ENCODE measurements around the gene PCDHGA5.

GRCh38 chr5:141403387-141403786 lies 39.4 kb downstream of the PCDHGA5 start:
- no peak for TF ChIP-seq CTCF (IDR thresholded peaks at IDR 0.05; ENCODE audit: low read depth, low read length, poor library complexity, severe bottlenecking)
- TF ChIP-seq EZH2phosphoT487 (IDR thresholded peaks at IDR 0.05; ENCODE audit: borderline replicate concordance, low read length) = no peak

All from DOHH2 (cell line).